ENCODE measurements around the gene KIF5A.

KIF5A gene

GRCh38 chr12:57511161-57511560 lies 38.7 kb upstream of the KIF5A start:
- H3K27ac ChIP-seq (ENCODE audit: low read depth, low read length) = no peak overlapping the region
- TF ChIP-seq, protein P1, sequence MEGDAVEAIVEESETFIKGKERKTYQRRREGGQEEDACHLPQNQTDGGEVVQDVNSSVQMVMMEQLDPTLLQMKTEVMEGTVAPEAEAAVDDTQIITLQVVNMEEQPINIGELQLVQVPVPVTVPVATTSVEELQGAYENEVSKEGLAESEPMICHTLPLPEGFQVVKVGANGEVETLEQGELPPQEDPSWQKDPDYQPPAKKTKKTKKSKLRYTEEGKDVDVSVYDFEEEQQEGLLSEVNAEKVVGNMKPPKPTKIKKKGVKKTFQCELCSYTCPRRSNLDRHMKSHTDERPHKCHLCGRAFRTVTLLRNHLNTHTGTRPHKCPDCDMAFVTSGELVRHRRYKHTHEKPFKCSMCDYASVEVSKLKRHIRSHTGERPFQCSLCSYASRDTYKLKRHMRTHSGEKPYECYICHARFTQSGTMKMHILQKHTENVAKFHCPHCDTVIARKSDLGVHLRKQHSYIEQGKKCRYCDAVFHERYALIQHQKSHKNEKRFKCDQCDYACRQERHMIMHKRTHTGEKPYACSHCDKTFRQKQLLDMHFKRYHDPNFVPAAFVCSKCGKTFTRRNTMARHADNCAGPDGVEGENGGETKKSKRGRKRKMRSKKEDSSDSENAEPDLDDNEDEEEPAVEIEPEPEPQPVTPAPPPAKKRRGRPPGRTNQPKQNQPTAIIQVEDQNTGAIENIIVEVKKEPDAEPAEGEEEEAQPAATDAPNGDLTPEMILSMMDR (IDR thresholded peaks at IDR 0.05; ENCODE audit: low read depth, low read length, poor library complexity, severe bottlenecking) = no peak
- no peak for TF ChIP-seq EZH2phosphoT487 (IDR thresholded peaks at IDR 0.05; ENCODE audit: borderline replicate concordance, low read length)
- no peaks in the 10 kb centered on the region for H4K20me1 ChIP-seq (ENCODE audit: control insufficient read depth, insufficient read depth, low read depth, low read length)
- no peaks in the 10 kb centered on the region for H3K4me1 ChIP-seq (ENCODE audit: control insufficient read depth, low read length)
- peaks cover 28% of the 10 kb centered on the region for H3F3A ChIP-seq (ENCODE audit: control insufficient read depth, insufficient read depth)
- no peaks in the 10 kb centered on the region for H3K79me2 ChIP-seq (ENCODE audit: control insufficient read depth, low read length)
- no peak overlapping the region for H3K4me3 ChIP-seq (ENCODE audit: low read length)
- no peaks in the 10 kb centered on the region for H3K9me3 ChIP-seq (ENCODE audit: control insufficient read depth, insufficient read depth, low read length)
- H3K36me3 ChIP-seq (ENCODE audit: control insufficient read depth, low read length) = peaks cover 68% of the 10 kb centered on the region
- no peak overlapping the region for H3K4me2 ChIP-seq (ENCODE audit: low read length)
- no peaks in the 10 kb centered on the region for H3K27me3 ChIP-seq (ENCODE audit: control insufficient read depth, low read length)
- no peaks in the 10 kb centered on the region for H3K9me2 ChIP-seq (replicated peaks; ENCODE audit: control insufficient read depth, low read length)

- H3K27me3 ChIP-seq (ENCODE audit: control insufficient read depth, low read length) = no peaks in the 10 kb centered on the region
- TF ChIP-seq, protein P1 (IDR thresholded peaks at IDR 0.05; ENCODE audit: low read depth, low read length, poor library complexity, severe bottlenecking) = no peak
- TF ChIP-seq EZH2phosphoT487 (IDR thresholded peaks at IDR 0.05; ENCODE audit: borderline replicate concordance, low read length) = no peak
- no peaks in the 10 kb centered on the region for H3K4me1 ChIP-seq (ENCODE audit: control insufficient read depth, low read length)
- no peak overlapping the region for H3K4me2 ChIP-seq (ENCODE audit: low read length)
- H3K9me2 ChIP-seq (replicated peaks; ENCODE audit: control insufficient read depth, low read length) = no peaks in the 10 kb centered on the region
- peaks cover under 1% of the 10 kb centered on the region for H3K79me2 ChIP-seq (ENCODE audit: control insufficient read depth, low read length)
- H3K4me3 ChIP-seq (ENCODE audit: low read length) = no peak overlapping the region
- H3K9me3 ChIP-seq (ENCODE audit: control insufficient read depth, insufficient read depth, low read length) = no peaks in the 10 kb centered on the region
- H3F3A ChIP-seq (ENCODE audit: control insufficient read depth, insufficient read depth) = peaks cover 33% of the 10 kb centered on the region
- no peaks in the 10 kb centered on the region for H4K20me1 ChIP-seq (ENCODE audit: control insufficient read depth, insufficient read depth, low read depth, low read length)
- H3K27ac ChIP-seq (ENCODE audit: low read depth, low read length) = no peak overlapping the region
- H3K36me3 ChIP-seq (ENCODE audit: control insufficient read depth, low read length) = peaks cover 69% of the 10 kb centered on the region
Measured at GRCh38 chr12:57511588-57512325, 38.1 kb upstream of the KIF5A start.

GRCh38 chr12:57512665-57513064 lies 37.2 kb upstream of the KIF5A start:
- H3K4me3 ChIP-seq (ENCODE audit: low read length) = no peak overlapping the region
- H3K36me3 ChIP-seq (ENCODE audit: control insufficient read depth, low read length) = peaks cover 78% of the 10 kb centered on the region
- H3K9me2 ChIP-seq (replicated peaks; ENCODE audit: control insufficient read depth, low read length) = no peaks in the 10 kb centered on the region
- TF ChIP-seq EZH2phosphoT487 (IDR thresholded peaks at IDR 0.05; ENCODE audit: borderline replicate concordance, low read length) = no peak
- TF ChIP-seq, protein P1 (IDR thresholded peaks at IDR 0.05; ENCODE audit: low read depth, low read length, poor library complexity, severe bottlenecking) = no peak
- H4K20me1 ChIP-seq (ENCODE audit: control insufficient read depth, insufficient read depth, low read depth, low read length) = no peaks in the 10 kb centered on the region
- H3K79me2 ChIP-seq (ENCODE audit: control insufficient read depth, low read length) = peaks cover 10% of the 10 kb centered on the region
- no peak overlapping the region for H3K27ac ChIP-seq (ENCODE audit: low read depth, low read length)
- no peak overlapping the region for H3K4me2 ChIP-seq (ENCODE audit: low read length)
- no peaks in the 10 kb centered on the region for H3K9me3 ChIP-seq (ENCODE audit: control insufficient read depth, insufficient read depth, low read length)
- peaks cover 6% of the 10 kb centered on the region; the same call in 1 of the 2 replicates for H3K4me1 ChIP-seq (ENCODE audit: control insufficient read depth, low read length)
- H3K27me3 ChIP-seq (ENCODE audit: control insufficient read depth, low read length) = no peaks in the 10 kb centered on the region
- peaks cover 40% of the 10 kb centered on the region for H3F3A ChIP-seq (ENCODE audit: control insufficient read depth, insufficient read depth)
